ENCODE results near the gene CHURC1.
A peak's percentile ranks its signal among the peaks of the same experiment; 100 is the strongest.
"Not testable (repeated sequence)": the region's sequence is repeated elsewhere in the genome, so short reads cannot be mapped to it uniquely, and the experiment has no call there.

The CHURC1 gene

DNA sequence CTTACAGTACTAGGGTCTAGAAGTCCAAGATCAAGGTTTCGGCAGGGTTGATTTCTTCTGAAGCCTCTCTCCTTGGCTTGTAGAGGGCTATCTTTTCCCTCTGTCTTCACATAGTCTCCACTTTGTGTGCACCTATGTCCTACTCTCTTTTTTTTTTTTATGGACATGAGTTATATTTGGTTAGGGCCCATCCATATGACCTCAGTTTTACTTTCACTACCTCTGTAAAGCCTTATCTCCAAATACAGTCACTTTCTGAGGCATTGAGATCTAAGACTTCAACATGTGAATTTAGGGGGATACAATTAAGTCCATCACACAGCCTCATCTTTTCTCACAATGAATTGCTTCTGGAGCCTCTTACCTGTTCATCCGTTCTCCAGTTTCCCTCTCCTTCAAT lies 28.7 kb upstream of the CHURC1 start:
- Mint-ChIP-seq H3K4me3 (no peak overlapping the region), H3K27ac (no peak overlapping the region), H3K4me1 (peaks cover 3% of the 10 kb centered on the region), H3K27me3 (peaks cover 54% of the 10 kb centered on the region), H3K36me3 (no peaks in the 10 kb centered on the region), H3K9me3 (no peaks in the 10 kb centered on the region)
- no peak for ATAC-seq

- no peaks in the 10 kb centered on the region for H3K9me3 Mint-ChIP-seq
Observed at GRCh38 chr14:64889352-64889751, 24.9 kb upstream of the CHURC1 start.

GRCh38 chr14:64891173-64891838 lies 22.9 kb upstream of the CHURC1 start:
- ATAC-seq = no peak
- no peaks in the 10 kb centered on the region for H3K9me3 Mint-ChIP-seq
- H3K4me3 Mint-ChIP-seq = no peak overlapping the region
- H3K4me1 Mint-ChIP-seq = no peaks in the 10 kb centered on the region
- peaks cover 28% of the 10 kb centered on the region for H3K27me3 Mint-ChIP-seq
- H3K36me3 Mint-ChIP-seq = no peaks in the 10 kb centered on the region
- no peak overlapping the region for H3K27ac Mint-ChIP-seq

More at GRCh38 chr14:64889352-64889751, 24.9 kb upstream of the CHURC1 start:
- Mint-ChIP-seq H3K4me1 (no peaks in the 10 kb centered on the region), H3K27ac (no peak overlapping the region), H3K4me3 (no peak overlapping the region), H3K27me3 (peaks cover 33% of the 10 kb centered on the region), H3K36me3 (no peaks in the 10 kb centered on the region)
- no peak for ATAC-seq

DNA sequence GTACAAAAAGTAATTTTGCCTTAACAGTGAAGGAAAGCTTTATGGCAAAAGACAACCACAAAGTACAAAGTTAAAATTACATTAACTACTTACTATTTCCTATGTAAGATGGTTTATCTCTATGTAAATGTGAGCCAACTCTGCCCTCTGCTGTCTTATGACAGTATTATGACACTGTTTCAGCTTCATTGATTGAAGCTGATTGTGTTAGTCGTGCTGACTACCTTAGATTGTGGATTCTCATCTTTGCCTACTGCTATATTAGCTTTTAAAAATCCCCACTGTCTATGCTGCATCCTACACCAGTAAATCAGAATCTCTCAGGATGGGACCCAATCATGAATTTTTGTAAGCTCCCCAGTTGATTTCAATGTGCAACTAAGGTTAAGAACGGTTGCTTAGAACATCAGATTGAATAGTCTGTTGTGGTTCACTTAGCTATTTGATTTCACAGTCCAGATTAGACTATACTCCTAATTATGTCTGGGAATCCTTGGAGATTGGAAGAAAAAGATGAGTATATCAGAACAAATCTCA lies 22.3 kb upstream of the CHURC1 start:
- H3K27me3 Mint-ChIP-seq = peaks cover 28% of the 10 kb centered on the region
- no peak overlapping the region for H3K4me3 Mint-ChIP-seq
- no peak overlapping the region for H3K27ac Mint-ChIP-seq
- H3K9me3 Mint-ChIP-seq = no peaks in the 10 kb centered on the region
- no peaks in the 10 kb centered on the region for H3K4me1 Mint-ChIP-seq
- no peaks in the 10 kb centered on the region for H3K36me3 Mint-ChIP-seq
- peak; percentile 57 for ATAC-seq

- H3K27me3 Mint-ChIP-seq = peaks cover 17% of the 10 kb centered on the region
- H3K9me3 Mint-ChIP-seq = no peaks in the 10 kb centered on the region
Observed at GRCh38 chr14:64899958-64900357, 14.3 kb upstream of the CHURC1 start.

GRCh38 chr14:64906022-64906421 lies 8.2 kb upstream of the CHURC1 start:
- H3K9me3 Mint-ChIP-seq = no peaks in the 10 kb centered on the region
- no peaks in the 10 kb centered on the region for H3K4me1 Mint-ChIP-seq

More at GRCh38 chr14:64899958-64900357, 14.3 kb upstream of the CHURC1 start:
- H3K4me3 Mint-ChIP-seq = no peak overlapping the region
- no peaks in the 10 kb centered on the region for H3K36me3 Mint-ChIP-seq
- H3K4me1 Mint-ChIP-seq = no peaks in the 10 kb centered on the region
- H3K27ac Mint-ChIP-seq = no peak overlapping the region
- no peak for ATAC-seq

GRCh38 chr14:64910847-64911495 lies 3.3 kb upstream of the CHURC1 start:
- ATAC-seq = no peak
- Mint-ChIP-seq H3K4me1 (peaks cover 19% of the 10 kb centered on the region), H3K9me3 (no peaks in the 10 kb centered on the region), H3K27me3 (peaks cover 19% of the 10 kb centered on the region), H3K27ac (no peak overlapping the region), H3K36me3 (no peaks in the 10 kb centered on the region), H3K4me3 (no peak overlapping the region)

More at GRCh38 chr14:64906022-64906421, 8.2 kb upstream of the CHURC1 start:
- Mint-ChIP-seq H3K36me3 (no peaks in the 10 kb centered on the region), H3K27ac (no peak overlapping the region), H3K4me3 (no peak overlapping the region), H3K27me3 (peaks cover 34% of the 10 kb centered on the region)
- ATAC-seq = no peak

GRCh38 chr14:64912261-64912660 lies 2.0 kb upstream of the CHURC1 start:
- Mint-ChIP-seq H3K9me3 (no peaks in the 10 kb centered on the region), H3K4me3 (no peak overlapping the region)

GRCh38 chr14:64913477-64913876 lies 778 bp upstream of the CHURC1 start:
- peaks cover 40% of the 10 kb centered on the region for H3K4me1 Mint-ChIP-seq
- H3K27ac Mint-ChIP-seq = peak overlapping the region; percentile 98
- not testable (repeated sequence) for H3K36me3 Mint-ChIP-seq, H3K9me3 Mint-ChIP-seq, ATAC-seq, H3K4me3 Mint-ChIP-seq, H3K27me3 Mint-ChIP-seq

More at GRCh38 chr14:64912261-64912660, 2.0 kb upstream of the CHURC1 start:
- Mint-ChIP-seq H3K27me3 (peaks cover 6% of the 10 kb centered on the region), H3K27ac (no peak overlapping the region), H3K36me3 (no peaks in the 10 kb centered on the region), H3K4me1 (peaks cover 28% of the 10 kb centered on the region)
- no peak for ATAC-seq

DNA sequence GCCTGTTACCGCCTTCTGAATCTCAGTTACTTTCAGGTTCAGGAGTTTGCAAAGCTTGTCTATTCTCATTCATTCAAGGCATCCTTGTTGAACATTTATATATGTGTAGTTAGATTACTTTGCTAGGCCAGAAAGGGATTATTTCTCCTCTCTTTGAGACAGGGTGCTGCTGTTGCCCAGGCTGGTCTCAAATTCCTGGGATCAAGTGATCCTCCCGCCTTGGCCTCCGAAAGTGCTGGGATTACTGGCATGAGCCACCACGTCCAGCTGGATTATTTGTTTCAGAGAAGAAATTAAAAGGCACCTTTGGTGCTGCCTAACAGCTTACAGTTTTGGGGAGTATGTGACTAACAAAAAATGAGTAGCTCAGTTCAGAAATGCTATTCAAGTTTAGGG lies 772 bp downstream of the CHURC1 start:
- peaks cover 6% of the 10 kb centered on the region for H3K36me3 Mint-ChIP-seq
- H3K9me3 Mint-ChIP-seq = no peaks in the 10 kb centered on the region
- H3K27me3 Mint-ChIP-seq = no peaks in the 10 kb centered on the region
- H3K4me1 Mint-ChIP-seq = peaks cover 50% of the 10 kb centered on the region
- peak overlapping the region; percentile 98 for H3K27ac Mint-ChIP-seq
- peak overlapping the region; percentile 94 for H3K4me3 Mint-ChIP-seq
- no peak for ATAC-seq

DNA sequence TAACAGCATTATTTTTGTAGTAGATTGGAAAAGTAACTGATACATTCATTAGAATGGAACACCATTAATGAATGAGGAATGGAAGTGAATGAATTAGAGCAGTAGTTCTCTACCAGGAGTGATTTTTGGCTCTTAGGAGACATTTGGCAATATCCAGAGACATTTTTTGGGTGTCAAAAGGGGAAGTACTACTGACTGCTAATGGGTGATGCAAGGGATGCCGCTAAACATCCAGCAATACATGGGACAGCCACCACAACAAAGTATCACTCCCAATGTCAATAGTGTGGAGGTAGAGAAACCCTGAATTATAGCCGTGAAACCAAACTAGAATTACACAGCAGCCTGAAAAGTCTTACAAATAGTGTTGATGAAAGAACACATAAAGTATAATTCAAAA lies 1.5 kb downstream of the CHURC1 start:
- H3K4me3 Mint-ChIP-seq = peak overlapping the region; percentile 94
- peaks cover 56% of the 10 kb centered on the region for H3K4me1 Mint-ChIP-seq
- no peaks in the 10 kb centered on the region for H3K27me3 Mint-ChIP-seq
- no peak overlapping the region for H3K27ac Mint-ChIP-seq
- peaks cover 6% of the 10 kb centered on the region for H3K36me3 Mint-ChIP-seq
- H3K9me3 Mint-ChIP-seq = no peaks in the 10 kb centered on the region
- no peak for ATAC-seq

GRCh38 chr14:64918216-64918615 lies 4.0 kb downstream of the CHURC1 start:
- Mint-ChIP-seq H3K27me3 (no peaks in the 10 kb centered on the region), H3K9me3 (no peaks in the 10 kb centered on the region), H3K36me3 (peaks cover 13% of the 10 kb centered on the region), H3K4me1 (peaks cover 64% of the 10 kb centered on the region), H3K27ac (no peak overlapping the region), H3K4me3 (no peak overlapping the region)
- ATAC-seq = no peak

DNA sequence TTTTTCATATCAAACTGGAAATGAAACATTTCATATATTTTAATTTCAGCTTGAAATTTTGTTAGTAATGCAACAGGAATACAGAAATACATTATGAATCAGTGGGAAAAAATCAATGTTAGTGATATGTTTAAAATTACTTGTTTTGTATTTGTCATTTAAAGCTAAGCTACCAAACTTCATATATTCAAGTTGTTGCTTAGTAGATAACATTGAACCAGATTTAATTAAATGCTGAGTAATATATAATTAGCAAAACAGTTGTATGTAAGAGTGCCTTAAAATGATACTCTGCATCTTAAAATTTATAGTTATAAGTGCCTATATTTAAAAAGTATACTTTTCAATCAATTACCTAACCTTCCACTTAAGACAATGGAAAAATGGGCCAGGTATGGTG lies 5.0 kb downstream of the CHURC1 start:
- peaks cover 60% of the 10 kb centered on the region for H3K4me1 Mint-ChIP-seq
- no peak overlapping the region for H3K4me3 Mint-ChIP-seq
- ATAC-seq = no peak
- H3K27ac Mint-ChIP-seq = no peak overlapping the region
- no peaks in the 10 kb centered on the region for H3K27me3 Mint-ChIP-seq
- H3K9me3 Mint-ChIP-seq = no peaks in the 10 kb centered on the region
- peaks cover 14% of the 10 kb centered on the region for H3K36me3 Mint-ChIP-seq

DNA sequence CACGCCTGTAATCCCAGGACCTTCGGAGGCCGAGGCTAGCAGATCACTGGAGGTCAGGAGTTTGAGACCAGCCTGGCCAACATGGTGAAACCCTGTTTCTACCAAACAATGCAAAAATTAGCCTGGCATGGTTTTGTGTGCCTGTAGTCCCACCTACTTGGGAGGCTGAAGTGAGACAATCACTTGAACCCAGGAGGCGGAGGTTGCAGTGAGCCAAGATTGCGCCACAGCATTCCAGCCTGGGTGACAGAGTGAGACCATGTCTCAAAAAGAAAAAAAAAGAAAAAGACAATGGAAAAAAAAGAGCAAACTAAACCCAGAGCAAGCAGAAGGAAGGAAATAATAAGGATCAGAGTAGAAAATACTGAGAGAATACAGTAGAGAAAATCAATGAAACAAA lies 5.4 kb downstream of the CHURC1 start:
- H3K36me3 Mint-ChIP-seq = peaks cover 18% of the 10 kb centered on the region
- H3K27ac Mint-ChIP-seq = no peak overlapping the region
- peaks cover 61% of the 10 kb centered on the region for H3K4me1 Mint-ChIP-seq
- ATAC-seq = no peak
- no peak overlapping the region for H3K4me3 Mint-ChIP-seq
- no peaks in the 10 kb centered on the region for H3K27me3 Mint-ChIP-seq
- H3K9me3 Mint-ChIP-seq = no peaks in the 10 kb centered on the region

GRCh38 chr14:64920465-64920864 lies 6.2 kb downstream of the CHURC1 start:
- Mint-ChIP-seq H3K4me3 (no peak overlapping the region), H3K36me3 (peaks cover 20% of the 10 kb centered on the region), H3K27ac (no peak overlapping the region), H3K4me1 (peaks cover 56% of the 10 kb centered on the region), H3K27me3 (no peaks in the 10 kb centered on the region), H3K9me3 (no peaks in the 10 kb centered on the region)
- no peak for ATAC-seq

DNA sequence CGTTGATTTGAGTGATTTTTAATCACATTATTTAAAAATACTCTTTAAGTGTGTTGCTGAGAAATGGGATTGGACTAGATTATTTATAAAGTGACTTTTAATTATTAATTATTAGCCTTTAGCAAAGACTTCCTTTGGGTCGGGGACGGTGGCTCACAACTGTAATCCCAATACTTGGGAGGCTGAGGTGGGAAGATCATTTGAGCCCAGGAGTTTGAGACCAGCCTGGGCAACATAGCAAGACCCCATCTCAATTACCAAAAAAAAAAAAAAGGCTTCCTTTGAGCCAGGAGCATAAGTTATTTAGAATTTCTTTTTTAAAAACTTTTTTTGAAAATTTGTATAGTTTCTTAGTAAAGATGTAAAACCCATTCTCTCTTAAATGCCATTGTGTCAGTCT lies 8.8 kb downstream of the CHURC1 start:
- no peaks in the 10 kb centered on the region for H3K9me3 Mint-ChIP-seq
- peaks cover 24% of the 10 kb centered on the region for H3K36me3 Mint-ChIP-seq
- H3K27ac Mint-ChIP-seq = no peak overlapping the region
- H3K27me3 Mint-ChIP-seq = no peaks in the 10 kb centered on the region
- peaks cover 34% of the 10 kb centered on the region for H3K4me1 Mint-ChIP-seq
- no peak overlapping the region for H3K4me3 Mint-ChIP-seq
- ATAC-seq = no peak
